Measurements from ENCODE around the gene NREP.

GRCh38 chr5:111769541-111769940, 12.5 kb upstream of the NREP start:
- TF ChIP-seq RAD21 (IDR thresholded peaks at IDR 0.05; ENCODE audit: low read depth) (no peak), CTCF (IDR thresholded peaks at IDR 0.05 in 2 of 3, conservative IDR thresholded peaks at IDR 0.05 in 1 of 3; ENCODE audit: borderline replicate concordance in 1 of 3, insufficient read depth in 1 of 3, low read depth in 2 of 3, low read length in 2 of 3) (no peak), POLR2A (IDR thresholded peaks at IDR 0.05; ENCODE audit: borderline replicate concordance, extremely low read depth, insufficient read depth, insufficient read length) (no peak), EZH2 (IDR thresholded peaks at IDR 0.05) (no peak), POLR2AphosphoS5 (IDR thresholded peaks at IDR 0.05; ENCODE audit: low read depth, low read length) (no peak), MAX (IDR thresholded peaks at IDR 0.05) (no peak), EZH2phosphoT487 (IDR thresholded peaks at IDR 0.05; ENCODE audit: borderline replicate concordance) (no peak)
